Measurements from ENCODE around the gene MAML2.
"Not testable (repeated sequence)": the region's sequence is repeated elsewhere in the genome, so short reads cannot be mapped to it uniquely, and the experiment has no call there.

Gene MAML2

GRCh38 chr11:96204366-96204659, 138.7 kb downstream of the MAML2 start:
- DNase-seq = no peak

- no peak for DNase-seq
These were observed 139.2 kb downstream of the MAML2 start for GRCh38 chr11:96203567-96204365.

DNA sequence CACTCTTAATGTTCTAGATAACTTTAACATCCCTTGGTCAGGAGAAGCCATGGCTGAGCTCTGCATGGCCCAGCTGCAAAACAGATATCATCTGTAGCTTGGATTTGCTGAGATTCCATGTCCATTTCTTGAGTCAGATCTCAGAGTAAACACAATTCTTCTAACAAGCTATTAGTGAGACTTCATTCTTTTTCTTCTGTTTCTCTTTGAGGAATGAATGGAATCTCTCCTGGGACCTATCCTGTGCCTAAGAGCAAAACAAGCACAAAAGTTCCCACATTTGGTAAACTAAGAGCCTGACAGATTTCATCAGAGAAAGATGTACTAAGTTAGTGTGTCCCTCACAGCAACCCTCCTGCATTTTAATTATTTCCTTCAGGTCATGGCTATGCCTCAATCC, 142.8 kb downstream of the MAML2 start:
- DNase-seq = no peak

- DNase-seq = no peak
These were observed 143.4 kb downstream of the MAML2 start for GRCh38 chr11:96199563-96200025.

- no peak for DNase-seq
These were observed 144.9 kb downstream of the MAML2 start for GRCh38 chr11:96197801-96198701.

DNA sequence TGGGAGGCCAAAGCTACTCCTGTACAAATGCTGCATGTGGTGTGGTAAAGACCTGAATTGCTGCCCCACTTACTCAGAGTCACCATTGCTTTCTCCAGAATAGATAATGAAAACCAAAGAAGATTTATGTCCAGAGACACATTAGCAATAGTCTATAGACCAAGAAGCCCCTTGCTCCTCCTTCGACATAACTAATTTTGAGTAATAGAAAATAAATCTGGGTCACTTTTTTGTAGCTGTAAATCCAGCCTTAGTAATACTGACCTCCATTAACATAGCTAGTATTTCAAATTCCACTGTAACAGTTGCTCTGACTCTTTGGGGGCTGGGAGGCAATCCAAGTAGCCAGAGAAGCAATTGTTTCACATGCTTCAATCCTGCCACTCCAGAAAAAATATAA, 145.9 kb downstream of the MAML2 start:
- no peak for DNase-seq

DNA sequence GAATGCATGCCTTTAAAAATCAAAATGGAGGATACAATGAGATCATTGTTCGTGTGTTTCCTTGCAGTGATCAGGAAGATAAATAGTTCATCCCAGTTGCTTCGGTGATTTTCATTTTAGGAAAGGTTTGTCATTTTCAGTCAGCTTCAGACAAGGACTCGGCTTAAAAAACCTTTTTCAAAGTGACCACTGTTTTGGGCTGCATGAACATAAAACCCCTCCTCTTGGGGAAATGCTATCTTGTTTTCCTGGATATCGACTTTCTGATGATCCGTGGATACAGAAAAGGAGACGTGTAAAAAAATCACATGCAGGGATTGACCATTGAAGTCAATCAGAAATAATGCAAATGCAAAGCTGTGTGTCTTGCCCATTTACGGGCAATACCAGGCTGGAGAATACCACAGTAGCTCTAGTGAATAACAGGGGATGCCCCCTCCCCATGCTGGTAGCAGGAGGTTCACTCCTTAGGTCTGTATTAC, 146.8 kb downstream of the MAML2 start:
- DNase-seq = no peak

- no peak for DNase-seq
These were observed 147.3 kb downstream of the MAML2 start for GRCh38 chr11:96195671-96196070.

GRCh38 chr11:96194581-96195374, 148.2 kb downstream of the MAML2 start:
- no peak for DNase-seq

GRCh38 chr11:96193745-96194443, 149.1 kb downstream of the MAML2 start:
- DNase-seq = peak; percentile 18

- DNase-seq = no peak
These were observed 151.2 kb downstream of the MAML2 start for GRCh38 chr11:96191752-96192151.

GRCh38 chr11:96189351-96189750, 153.6 kb downstream of the MAML2 start:
- DNase-seq = no peak

DNA sequence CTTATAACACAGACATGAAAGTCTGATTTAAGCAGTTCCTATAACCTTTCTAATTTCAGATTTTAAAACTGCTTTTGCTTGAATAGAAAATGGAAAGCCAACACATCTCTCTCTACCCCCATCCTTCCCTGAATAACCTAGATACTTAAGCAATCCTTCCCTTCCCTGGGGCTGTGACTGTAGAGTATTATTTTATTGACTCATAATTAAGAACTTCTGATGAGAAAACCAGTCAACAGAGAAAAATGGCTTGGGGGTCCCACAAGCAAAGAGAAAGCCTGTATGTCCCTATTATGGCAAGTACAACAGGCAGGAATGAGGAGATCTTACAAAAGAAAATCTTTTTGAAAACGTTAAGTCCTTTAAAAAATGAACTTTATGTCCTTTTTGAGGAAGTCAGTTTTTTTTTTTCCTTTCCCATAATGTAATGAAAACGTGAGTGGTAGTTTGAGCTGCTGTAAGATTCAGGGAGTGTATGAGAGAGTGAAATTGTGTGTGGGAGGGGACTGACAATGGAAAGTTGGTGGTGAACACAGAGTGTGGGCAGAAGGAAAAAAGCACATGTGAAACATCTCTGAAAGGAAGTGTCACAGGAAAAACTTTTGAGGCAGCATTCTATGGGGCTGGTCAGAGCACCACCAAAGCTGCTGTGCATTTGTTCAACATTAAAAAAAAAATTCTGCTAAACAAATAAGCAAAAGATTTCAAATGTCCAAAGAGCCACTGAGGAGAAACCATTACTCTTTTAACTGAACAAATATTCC, 154.6 kb downstream of the MAML2 start:
- no peak for DNase-seq

DNA sequence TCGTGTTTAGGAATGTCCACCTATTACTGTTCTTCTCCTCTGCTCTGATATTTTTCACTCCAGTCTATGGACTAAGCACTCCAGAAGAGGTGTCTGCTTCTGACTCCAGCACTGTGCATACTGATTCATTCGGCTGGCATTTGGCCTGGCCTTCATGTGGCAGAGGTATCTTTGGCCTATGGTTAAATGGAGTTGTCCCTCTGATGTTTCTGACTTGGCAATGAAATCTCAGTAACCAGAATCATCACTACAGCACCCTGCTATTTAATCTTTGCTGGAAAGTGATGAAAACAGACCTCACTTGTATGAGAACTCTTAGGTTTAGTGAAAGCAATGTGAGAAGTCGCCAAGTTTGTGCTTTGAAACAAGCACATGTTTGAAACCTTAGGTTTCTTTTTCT, 155.2 kb downstream of the MAML2 start:
- no peak for DNase-seq

DNA sequence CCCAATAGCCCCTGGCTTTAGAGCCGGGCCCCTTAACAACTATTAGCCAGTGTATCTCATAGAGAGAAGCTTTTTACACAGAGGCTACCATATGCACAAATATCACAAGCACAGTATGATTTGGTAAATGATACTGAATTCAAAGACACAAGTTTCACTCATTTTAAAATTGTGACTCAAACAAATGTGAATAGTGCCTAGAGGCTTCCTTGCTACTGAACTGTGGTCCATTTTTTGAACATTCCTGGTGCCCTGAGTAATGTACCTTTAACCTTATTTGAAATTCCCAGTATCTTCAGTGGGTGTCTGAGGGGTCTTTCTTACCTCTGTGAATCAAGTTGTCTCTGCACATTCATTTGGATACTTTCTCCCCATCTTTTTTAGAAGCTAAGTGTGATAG, 156.2 kb downstream of the MAML2 start:
- no peak for DNase-seq

GRCh38 chr11:96185220-96185768, 157.7 kb downstream of the MAML2 start:
- DNase-seq = no peak

DNA sequence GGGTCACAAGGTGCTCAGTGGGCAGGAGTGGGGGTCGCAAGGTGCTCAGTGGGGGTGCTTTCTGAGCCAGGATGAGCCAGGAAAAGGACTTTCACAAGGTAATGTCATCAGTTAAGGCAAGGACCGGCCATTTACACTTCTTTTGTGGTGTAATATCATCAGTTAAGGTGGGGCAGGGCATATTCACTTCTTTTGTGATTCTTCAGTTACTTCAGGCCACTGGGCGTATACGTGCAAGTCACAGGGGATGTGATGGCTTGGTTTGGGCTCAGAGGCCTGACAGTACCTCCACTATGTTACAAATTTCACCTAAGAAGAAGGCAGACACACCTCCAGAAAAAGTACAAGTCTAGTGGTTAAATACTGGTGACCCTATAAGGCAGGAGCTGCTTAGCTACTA, 162.1 kb downstream of the MAML2 start:
- not testable (repeated sequence) for DNase-seq

GRCh38 chr11:96180341-96180740, 162.7 kb downstream of the MAML2 start:
- no peak for DNase-seq

DNA sequence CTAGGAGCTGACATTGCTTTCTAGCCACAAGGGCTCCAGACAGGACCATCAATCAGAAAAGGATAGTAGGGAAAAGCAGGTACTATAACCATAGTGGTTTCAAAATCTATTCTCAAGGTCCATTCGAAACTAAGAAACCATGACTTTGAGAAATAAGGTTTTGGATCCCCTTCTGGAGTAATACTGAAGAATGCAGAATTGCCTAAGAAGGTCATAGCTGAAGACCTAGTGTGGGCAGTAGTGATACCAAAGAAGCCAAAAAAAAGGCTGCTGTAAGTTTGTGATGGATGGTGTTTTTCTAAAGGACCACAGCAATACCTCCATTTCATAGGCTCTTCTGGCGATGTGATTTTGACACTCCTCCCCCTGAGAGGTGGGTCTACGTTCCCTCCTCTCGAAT, 163.1 kb downstream of the MAML2 start:
- no peak for DNase-seq

DNA sequence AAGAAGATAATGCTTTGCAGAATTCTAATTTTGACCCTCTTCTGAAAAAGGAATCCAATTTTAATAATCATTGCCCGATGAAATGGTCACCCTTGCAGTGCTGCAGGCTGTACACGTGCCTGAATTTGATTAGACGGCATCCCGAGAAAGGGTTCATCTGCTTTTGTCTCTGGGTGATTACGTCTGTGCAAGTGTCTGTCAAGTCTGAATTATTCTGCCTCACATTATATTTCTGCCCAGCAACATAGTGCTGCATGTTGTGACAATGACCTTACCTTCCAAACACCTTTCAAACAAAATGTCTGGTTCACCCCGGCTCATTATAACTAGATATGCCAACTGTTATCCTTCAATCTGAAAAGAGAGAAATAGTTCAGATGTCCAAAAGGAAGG, 164.1 kb downstream of the MAML2 start:
- DNase-seq = no peak
